Esophagus squamous epithelium (tissue), 4 donors: ENCODE results near the gene TMEM119.

Experiments
- CTCF ChIP-seq, 6 experiments: fragments of 450-650 bp in 4 of 6; fragments of 200-600 bp in 2 of 6; sonication (generic) in 2 of 6; IDR thresholded peaks; one replicate each; pipeline ENCODE4 v1.5.1; 2016 to 2019; ENCODE audit warnings: antibody characterized with exemption in 6 of 6, mild to moderate bottlenecking in 4 of 6, moderate library complexity in 4 of 6
- POLR2A ChIP-seq, 4 donors: fragments of 450-650 bp; IDR thresholded peaks; one replicate each; pipeline ENCODE4 v1.6.1; 2017; ENCODE audit warnings: antibody characterized with exemption in 4 of 4, mild to moderate bottlenecking in 4 of 4, moderate library complexity in 3 of 4

- TF ChIP-seq CTCF (IDR thresholded peaks at IDR 0.05) (no peak), POLR2A (IDR thresholded peaks at IDR 0.05) (no peak)
Measured at GRCh38 chr12:108603743-108604142, 5.9 kb upstream of the TMEM119 start.
